NT2/D1 (cell line): ENCODE results near the gene SETDB1.

Source experiments
- SUZ12 ChIP-seq: IDR thresholded peaks from 2 replicates; pipeline ENCODE4 v1.6.1; 2011; ENCODE audit not compliant: insufficient read length, insufficient read depth; ENCODE audit errors: extremely low read depth
- YY1 ChIP-seq: IDR thresholded peaks from 2 replicates; pipeline ENCODE4 v1.6.1; 2011; ENCODE audit not compliant: insufficient read length, insufficient read depth
- ZNF274 ChIP-seq: IDR thresholded peaks from 2 replicates; pipeline ENCODE4 v1.6.1; 2011; ENCODE audit warnings: mild to moderate bottlenecking, low read depth, low read length

- no peak for TF ChIP-seq ZNF274
- TF ChIP-seq YY1, result no peak
- TF ChIP-seq SUZ12, result no peak
Measured at GRCh38 chr1:151009674-151010345, 83.6 kb downstream of the SETDB1 start.
